ENCODE results near the gene FARS2.

Gene FARS2

GRCh38 chr6:5435449-5435848 lies 174.1 kb downstream of the FARS2 start:
- no peak overlapping the region for H3K4me3 ChIP-seq (replicated peaks; ENCODE audit: low read depth, low read length)
- peak; percentile 49 for DNase-seq (ENCODE audit: low read depth)
- no peak for TF ChIP-seq CTCF (IDR thresholded peaks at IDR 0.05; ENCODE audit: low read length, missing control alignments)

- H3K4me3 ChIP-seq (replicated peaks; ENCODE audit: low read depth, low read length) = no peak overlapping the region
- DNase-seq (ENCODE audit: low read depth) = no peak
- TF ChIP-seq CTCF (IDR thresholded peaks at IDR 0.05; ENCODE audit: low read length, missing control alignments) = no peak
Measured at GRCh38 chr6:5438922-5439584, 177.7 kb downstream of the FARS2 start.

GRCh38 chr6:5439749-5440148 lies 178.4 kb downstream of the FARS2 start:
- DNase-seq (ENCODE audit: low read depth) = no peak
- no peak for TF ChIP-seq CTCF (IDR thresholded peaks at IDR 0.05; ENCODE audit: low read length, missing control alignments)
- H3K4me3 ChIP-seq (replicated peaks; ENCODE audit: low read depth, low read length) = no peak overlapping the region

GRCh38 chr6:5442319-5442718 lies 181.0 kb downstream of the FARS2 start:
- H3K4me3 ChIP-seq (replicated peaks; ENCODE audit: low read depth, low read length) = no peak overlapping the region
- DNase-seq (ENCODE audit: low read depth) = no peak
- TF ChIP-seq CTCF (IDR thresholded peaks at IDR 0.05; ENCODE audit: low read length, missing control alignments) = no peak

- no peak for DNase-seq (ENCODE audit: low read depth)
- no peak overlapping the region for H3K4me3 ChIP-seq (replicated peaks; ENCODE audit: low read depth, low read length)
- TF ChIP-seq CTCF (IDR thresholded peaks at IDR 0.05; ENCODE audit: low read length, missing control alignments) = no peak
Measured at GRCh38 chr6:5442916-5443315, 181.6 kb downstream of the FARS2 start.

GRCh38 chr6:5443491-5443890 lies 182.2 kb downstream of the FARS2 start:
- no peak for DNase-seq (ENCODE audit: low read depth)
- TF ChIP-seq CTCF (IDR thresholded peaks at IDR 0.05; ENCODE audit: low read length, missing control alignments) = no peak
- H3K4me3 ChIP-seq (replicated peaks; ENCODE audit: low read depth, low read length) = no peak overlapping the region

All from fibroblast of pulmonary artery (primary cell).